Measurements from ENCODE around the gene EID3. TPM values are rescaled to one million over a fixed set of nuclear protein-coding genes. Genes with fewer than 3 reads are reported as not detected.

Gene EID3
- polyA plus RNA-seq, 2 of the 4 experiments (the other 2 are of a cell fraction) = 6.8 to 12.2 TPM

- TF ChIP-seq CEBPB (IDR thresholded peaks at IDR 0.05) (no peak; a peak in 1 of 4 replicates), TFCP2L1 (CRISPR knock-in tag; IDR thresholded peaks at IDR 0.05) (peak; percentile 83), GATA3 (IDR thresholded peaks at IDR 0.05; ENCODE audit: borderline replicate concordance) (peak; percentile 20; the same call in 1 of the 2 replicates), ZC3H11A (IDR thresholded peaks at IDR 0.05) (no peak), TP53 (CRISPR knock-in tag; IDR thresholded peaks at IDR 0.05) (peak; percentile 89), EHMT2 (IDR thresholded peaks at IDR 0.05; ENCODE audit: low read depth) (no peak), FOSB (CRISPR knock-in tag; IDR thresholded peaks at IDR 0.05) (peak; percentile 85), SMC3 (IDR thresholded peaks at IDR 0.05) (no peak), SREBF2 (IDR thresholded peaks at IDR 0.05) (no peak), KDM1A (IDR thresholded peaks at IDR 0.05; ENCODE audit: low read depth) (no peak)
Observed at GRCh38 chr12:104297477-104298113, 5.9 kb upstream of the EID3 start (continued).

DNA sequence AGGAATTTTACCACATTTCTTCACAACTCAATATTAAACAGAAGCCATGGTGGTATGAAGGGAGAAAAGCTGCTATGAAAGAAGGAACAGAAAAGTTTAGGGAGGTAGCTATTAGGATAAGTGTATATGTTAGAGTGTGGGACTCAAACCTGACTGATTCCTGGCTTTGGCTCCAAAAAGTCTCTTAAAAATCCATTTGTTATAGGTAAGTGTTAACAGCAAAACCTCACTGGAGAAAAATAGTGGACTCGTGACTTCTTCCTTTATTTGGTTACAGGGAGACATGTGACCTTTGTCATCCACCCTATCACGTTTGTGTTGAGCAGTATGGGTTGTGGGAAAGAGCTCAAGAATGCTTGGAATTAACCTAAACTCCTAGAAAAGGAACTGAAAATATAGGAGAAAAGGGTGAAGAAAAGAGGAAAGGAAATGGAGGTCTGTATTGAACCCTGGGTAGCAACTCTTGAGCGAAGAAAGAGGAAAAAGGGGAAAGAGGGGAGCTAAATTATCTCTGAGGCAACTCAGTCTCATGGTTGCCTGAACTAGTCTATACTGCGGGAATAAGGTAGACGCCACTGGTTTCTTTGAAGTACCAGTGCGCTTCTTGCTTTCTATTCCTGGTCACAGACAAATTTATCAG, 3.6 kb upstream of the EID3 start:
- 3% methylated on average over 6 of the region's 6 CpGs for WGBS (ENCODE audit: missing lambda C conversion rate)
- Histone ChIP-seq H3K4me1 (peaks cover 78% of the 10 kb centered on the region), H3K4me2 (peak overlapping the region; percentile 97), H3K27ac (peak overlapping the region; percentile 73 to 98), H3K9me3 (no peaks in the 10 kb centered on the region), H3K4me3 (peak overlapping the region; percentile 68)
- DNase-seq (ENCODE audit: low read depth in 1 of 2, low spot score in 1 of 2) (peak in 1 of 2 experiments; percentile 64), ATAC-seq (peak; percentile 1 to 6; a peak in 4 of 6 replicates), FAIRE-seq (no peak)
- POLR2A ChIA-PET = interaction anchor here (0.6 to 8.6 kb wide), 8 partner anchors 11 to 122 kb away, joined by 3 to 89 read pairs (median 7); partner anchors contain the start of gene TXNRD1
- CTCF ChIA-PET = interaction anchor here (1.0 to 7.2 kb wide), 4 partner anchors 12 to 162 kb away, joined by 3 to 47 read pairs (median 12); partner anchors contain the start of genes NFYB and TXNRD1
- TF ChIP-seq CTCF (IDR thresholded peaks at IDR 0.05) (no peak), USF2 (IDR thresholded peaks at IDR 0.05) (peak; percentile 84), HEYL (CRISPR knock-in tag; IDR thresholded peaks at IDR 0.05) (peak; percentile 14; the same call in 1 of the 2 replicates), TP53 (CRISPR knock-in tag; IDR thresholded peaks at IDR 0.05) (peak; percentile 96), PHF8 (IDR thresholded peaks at IDR 0.05; ENCODE audit: borderline replicate concordance, low read depth) (no peak), ZC3H11A (IDR thresholded peaks at IDR 0.05) (no peak), JUN (IDR thresholded peaks at IDR 0.05) (peak in 1 of 2 experiments; percentile 54; a peak in 2 of 5 replicates), HES2 (IDR thresholded peaks at IDR 0.05) (no peak), POLR2AphosphoS2 (conservative IDR thresholded peaks at IDR 0.05; ENCODE audit: low read length) (peak; percentile 98), CEBPB (IDR thresholded peaks at IDR 0.05) (no peak), CHD4 (IDR thresholded peaks at IDR 0.05; ENCODE audit: borderline replicate concordance) (no peak), FOSB (CRISPR knock-in tag; IDR thresholded peaks at IDR 0.05) (peak; percentile 95), RARB (CRISPR knock-in tag; IDR thresholded peaks at IDR 0.05) (peak; percentile 65; the same call in 1 of the 2 replicates), HOXB13 (CRISPR knock-in tag; IDR thresholded peaks at IDR 0.05; ENCODE audit: low read depth) (no peak), RFX5 (IDR thresholded peaks at IDR 0.05) (no peak), RCOR1 (IDR thresholded peaks at IDR 0.05; ENCODE audit: low read depth, low read length) (no peak), HOXB5 (CRISPR knock-in tag; IDR thresholded peaks at IDR 0.05) (peak; percentile 50; the same call in 1 of the 2 replicates), CHD2 (IDR thresholded peaks at IDR 0.05; ENCODE audit: low read length, partially characterized antibody) (peak; percentile 4), TFCP2L1 (CRISPR knock-in tag; IDR thresholded peaks at IDR 0.05) (peak; percentile 96), EHF (CRISPR knock-in tag; IDR thresholded peaks at IDR 0.05) (peak; percentile 24), MAZ (IDR thresholded peaks at IDR 0.05; ENCODE audit: borderline replicate concordance, low read depth, low read length) (no peak), ATOH8 (CRISPR knock-in tag; IDR thresholded peaks at IDR 0.05; ENCODE audit: low read depth) (peak; percentile 21), ESRRA (IDR thresholded peaks at IDR 0.05; ENCODE audit: borderline replicate concordance, low read length) (no peak), HOXA7 (CRISPR knock-in tag; IDR thresholded peaks at IDR 0.05) (peak; percentile 95), EP300 (IDR thresholded peaks at IDR 0.05) (no peak), GATA3 (IDR thresholded peaks at IDR 0.05; ENCODE audit: borderline replicate concordance) (no peak)
